ENCODE results near the gene DUOXA2. TPM values are rescaled to one million over a fixed set of nuclear protein-coding genes. Genes with fewer than 3 reads are reported as not detected.

The DUOXA2 gene
- total and polyA plus RNA-seq, 2 experiments from 2014 or later = not detected

DNA sequence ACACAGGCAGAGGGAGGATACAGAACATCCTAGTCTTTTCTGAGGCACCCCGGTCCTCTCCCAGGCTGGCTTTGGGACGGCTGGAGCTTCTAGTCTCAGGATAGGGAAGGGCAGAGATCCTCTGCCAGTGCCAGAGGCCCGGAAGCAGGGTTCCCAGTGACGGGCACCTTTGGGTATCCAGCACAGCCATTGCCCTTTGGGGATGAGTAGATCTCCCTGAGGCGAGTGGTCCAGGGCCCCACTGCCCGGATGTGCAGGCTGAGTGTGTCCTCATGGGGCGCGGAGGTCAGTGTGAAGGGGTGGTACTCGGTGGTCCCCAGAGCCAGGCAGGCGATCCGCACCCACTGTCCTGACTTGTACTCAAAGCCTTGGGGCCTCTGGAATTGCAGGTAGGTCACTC lies 18.5 kb upstream of the DUOXA2 start:
- H3K27ac Mint-ChIP-seq = no peak overlapping the region
- H3K9me3 Mint-ChIP-seq = no peaks in the 10 kb centered on the region; the same call in 2 of the 3 replicates
- H4K20me1 ChIP-seq (replicated peaks; ENCODE audit: insufficient read depth) = no peaks in the 10 kb centered on the region
- no peaks in the 10 kb centered on the region for H3K9me2 ChIP-seq (ENCODE audit: insufficient read depth)
- H3K27ac ChIP-seq (ENCODE audit: low read depth) = no peak overlapping the region
- no peak overlapping the region for H3K4me3 Mint-ChIP-seq
- peaks cover 4% of the 10 kb centered on the region for H3K27me3 Mint-ChIP-seq (ENCODE audit: insufficient read depth, low read depth, poor library complexity)
- no peaks in the 10 kb centered on the region for H3K36me3 ChIP-seq (ENCODE audit: insufficient read depth)
- no peaks in the 10 kb centered on the region for H3K36me3 Mint-ChIP-seq (ENCODE audit: low read depth)
- no peaks in the 10 kb centered on the region for H3F3A ChIP-seq (replicated peaks; ENCODE audit: low read depth)
- no peak overlapping the region for H2AFZ ChIP-seq
- TF ChIP-seq ETS1 (IDR thresholded peaks at IDR 0.05) (no peak), POLR2AphosphoS5 (IDR thresholded peaks at IDR 0.05; ENCODE audit: low read depth) (no peak), ZNF114 (CRISPR knock-in tag; IDR thresholded peaks at IDR 0.05) (no peak), STAT1 (IDR thresholded peaks at IDR 0.05; ENCODE audit: unreplicated experiment) (no peak), NANOG (IDR thresholded peaks at IDR 0.05; ENCODE audit: borderline replicate concordance) (no peak)
- TF ChIP-seq, protein P1, sequence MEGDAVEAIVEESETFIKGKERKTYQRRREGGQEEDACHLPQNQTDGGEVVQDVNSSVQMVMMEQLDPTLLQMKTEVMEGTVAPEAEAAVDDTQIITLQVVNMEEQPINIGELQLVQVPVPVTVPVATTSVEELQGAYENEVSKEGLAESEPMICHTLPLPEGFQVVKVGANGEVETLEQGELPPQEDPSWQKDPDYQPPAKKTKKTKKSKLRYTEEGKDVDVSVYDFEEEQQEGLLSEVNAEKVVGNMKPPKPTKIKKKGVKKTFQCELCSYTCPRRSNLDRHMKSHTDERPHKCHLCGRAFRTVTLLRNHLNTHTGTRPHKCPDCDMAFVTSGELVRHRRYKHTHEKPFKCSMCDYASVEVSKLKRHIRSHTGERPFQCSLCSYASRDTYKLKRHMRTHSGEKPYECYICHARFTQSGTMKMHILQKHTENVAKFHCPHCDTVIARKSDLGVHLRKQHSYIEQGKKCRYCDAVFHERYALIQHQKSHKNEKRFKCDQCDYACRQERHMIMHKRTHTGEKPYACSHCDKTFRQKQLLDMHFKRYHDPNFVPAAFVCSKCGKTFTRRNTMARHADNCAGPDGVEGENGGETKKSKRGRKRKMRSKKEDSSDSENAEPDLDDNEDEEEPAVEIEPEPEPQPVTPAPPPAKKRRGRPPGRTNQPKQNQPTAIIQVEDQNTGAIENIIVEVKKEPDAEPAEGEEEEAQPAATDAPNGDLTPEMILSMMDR (conservative IDR thresholded peaks at IDR 0.05; ENCODE audit: low read depth in 2 of 2) = no peak
- TF ChIP-seq, protein P2, sequence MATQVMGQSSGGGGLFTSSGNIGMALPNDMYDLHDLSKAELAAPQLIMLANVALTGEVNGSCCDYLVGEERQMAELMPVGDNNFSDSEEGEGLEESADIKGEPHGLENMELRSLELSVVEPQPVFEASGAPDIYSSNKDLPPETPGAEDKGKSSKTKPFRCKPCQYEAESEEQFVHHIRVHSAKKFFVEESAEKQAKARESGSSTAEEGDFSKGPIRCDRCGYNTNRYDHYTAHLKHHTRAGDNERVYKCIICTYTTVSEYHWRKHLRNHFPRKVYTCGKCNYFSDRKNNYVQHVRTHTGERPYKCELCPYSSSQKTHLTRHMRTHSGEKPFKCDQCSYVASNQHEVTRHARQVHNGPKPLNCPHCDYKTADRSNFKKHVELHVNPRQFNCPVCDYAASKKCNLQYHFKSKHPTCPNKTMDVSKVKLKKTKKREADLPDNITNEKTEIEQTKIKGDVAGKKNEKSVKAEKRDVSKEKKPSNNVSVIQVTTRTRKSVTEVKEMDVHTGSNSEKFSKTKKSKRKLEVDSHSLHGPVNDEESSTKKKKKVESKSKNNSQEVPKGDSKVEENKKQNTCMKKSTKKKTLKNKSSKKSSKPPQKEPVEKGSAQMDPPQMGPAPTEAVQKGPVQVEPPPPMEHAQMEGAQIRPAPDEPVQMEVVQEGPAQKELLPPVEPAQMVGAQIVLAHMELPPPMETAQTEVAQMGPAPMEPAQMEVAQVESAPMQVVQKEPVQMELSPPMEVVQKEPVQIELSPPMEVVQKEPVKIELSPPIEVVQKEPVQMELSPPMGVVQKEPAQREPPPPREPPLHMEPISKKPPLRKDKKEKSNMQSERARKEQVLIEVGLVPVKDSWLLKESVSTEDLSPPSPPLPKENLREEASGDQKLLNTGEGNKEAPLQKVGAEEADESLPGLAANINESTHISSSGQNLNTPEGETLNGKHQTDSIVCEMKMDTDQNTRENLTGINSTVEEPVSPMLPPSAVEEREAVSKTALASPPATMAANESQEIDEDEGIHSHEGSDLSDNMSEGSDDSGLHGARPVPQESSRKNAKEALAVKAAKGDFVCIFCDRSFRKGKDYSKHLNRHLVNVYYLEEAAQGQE (IDR thresholded peaks at IDR 0.05; ENCODE audit: unreplicated experiment) = no peak
- ATAC-seq (no peak), DNase-seq (ENCODE audit: low spot score) (no peak)
- H3K4me1 Mint-ChIP-seq = peaks cover 4% of the 10 kb centered on the region
- H3K4me3 ChIP-seq = no peak overlapping the region
- no peak overlapping the region for H3K4me2 ChIP-seq
- H3K4me1 ChIP-seq (ENCODE audit: insufficient read depth) = peaks cover 6% of the 10 kb centered on the region; the same call in 1 of the 2 replicates
- no peaks in the 10 kb centered on the region for H3K27me3 ChIP-seq (ENCODE audit: insufficient read depth)
- no peaks in the 10 kb centered on the region for H3K79me2 ChIP-seq (replicated peaks; ENCODE audit: insufficient read depth)

DNA sequence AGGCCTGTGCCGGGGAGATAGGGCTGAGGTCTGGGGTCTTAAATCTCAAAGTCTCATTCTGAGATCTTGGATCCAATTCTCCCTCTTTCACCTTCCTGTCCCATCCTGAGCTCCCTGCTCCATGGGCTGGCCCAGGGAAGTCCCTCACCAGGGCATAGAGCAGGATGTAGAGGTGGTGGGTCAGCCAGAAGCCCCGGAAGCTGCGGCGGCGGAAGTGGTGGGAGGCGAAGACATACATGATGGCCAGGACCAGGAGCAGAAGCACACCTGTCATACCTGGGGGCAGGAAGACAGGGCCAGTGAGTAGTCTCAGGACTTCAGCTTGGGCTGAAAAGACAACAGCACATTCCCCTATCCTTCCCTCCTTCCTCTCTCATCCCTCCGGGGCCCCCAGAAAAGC lies 16.7 kb upstream of the DUOXA2 start:
- peaks cover 18% of the 10 kb centered on the region for H3K4me1 Mint-ChIP-seq
- no peaks in the 10 kb centered on the region for H3K79me2 ChIP-seq (replicated peaks; ENCODE audit: insufficient read depth)
- H3K27me3 Mint-ChIP-seq (ENCODE audit: insufficient read depth, low read depth, poor library complexity) = peaks cover 8% of the 10 kb centered on the region
- H3K4me1 ChIP-seq (ENCODE audit: insufficient read depth) = peaks cover 15% of the 10 kb centered on the region
- no peaks in the 10 kb centered on the region for H4K20me1 ChIP-seq (replicated peaks; ENCODE audit: insufficient read depth)
- H2AFZ ChIP-seq = no peak overlapping the region
- no peak overlapping the region for H3K27ac Mint-ChIP-seq
- H3F3A ChIP-seq (replicated peaks; ENCODE audit: low read depth) = no peaks in the 10 kb centered on the region
- no peaks in the 10 kb centered on the region for H3K27me3 ChIP-seq (ENCODE audit: insufficient read depth)
- DNase-seq (ENCODE audit: low spot score) (no peak), ATAC-seq (no peak)
- TF ChIP-seq NANOG (IDR thresholded peaks at IDR 0.05; ENCODE audit: borderline replicate concordance) = no peak
- no peak for TF ChIP-seq CREB1 (CRISPR knock-in tag; IDR thresholded peaks at IDR 0.05; ENCODE audit: low read depth)
- TF ChIP-seq, protein P2 (IDR thresholded peaks at IDR 0.05; ENCODE audit: unreplicated experiment) = no peak
- TF ChIP-seq POLR2AphosphoS5 (IDR thresholded peaks at IDR 0.05; ENCODE audit: low read depth) = no peak
- TF ChIP-seq EZH2 (IDR thresholded peaks at IDR 0.05; ENCODE audit: low read depth, unreplicated experiment) = no peak
- no peak for TF ChIP-seq ETS1 (IDR thresholded peaks at IDR 0.05)
- TF ChIP-seq EZH2phosphoT487 (IDR thresholded peaks at IDR 0.05; ENCODE audit: unreplicated experiment) = no peak
- TF ChIP-seq, protein P1 (conservative IDR thresholded peaks at IDR 0.05; ENCODE audit: low read depth in 2 of 2) = no peak
- H3K9me2 ChIP-seq (ENCODE audit: insufficient read depth) = no peaks in the 10 kb centered on the region
- H3K27ac ChIP-seq (ENCODE audit: low read depth) = no peak overlapping the region
- no peaks in the 10 kb centered on the region; the same call in 2 of the 3 replicates for H3K9me3 Mint-ChIP-seq
- H3K4me2 ChIP-seq = no peak overlapping the region
- H3K4me3 ChIP-seq = no peak overlapping the region
- no peaks in the 10 kb centered on the region for H3K36me3 Mint-ChIP-seq (ENCODE audit: low read depth)
- H3K4me3 Mint-ChIP-seq = no peak overlapping the region
- H3K36me3 ChIP-seq (ENCODE audit: insufficient read depth) = no peaks in the 10 kb centered on the region
